OCI-LY7 (cell line): Measurements from ENCODE around the gene LAMC1. TPM values are rescaled to one million over a fixed set of nuclear protein-coding genes. Genes with fewer than 3 reads are reported as not detected.

Source experiments
- BruUV-seq: library from RNA; stranded (reverse); fragments of 400-500 nt; replicated peaks from 2 replicates; lab custom pipeline; 2021; lab: Mats Ljungman, UMichigan
- CTCF ChIA-PET: fragments of 300-600 bp; sonication (Branson Sonifier 250); formaldehyde crosslinking; loops from one replicate; lab custom pipeline; 2022; ENCODE audit warnings: antibody characterized with exemption; ENCODE audit not compliant: unreplicated experiment; lab: Charles Lee
- POLR2A ChIA-PET: fragments of 300-600 bp; sonication (Branson Sonifier 250); formaldehyde crosslinking; loops from one replicate; lab custom pipeline; 2022; ENCODE audit warnings: antibody characterized with exemption; lab: Charles Lee
- DNase-seq: peaks from one replicate; pipeline ENCODE4 v3.0.0-alpha.2; 2015; ENCODE audit warnings: low spot score
- H2AFZ ChIP-seq: fragments of 200-600 bp; sonication (generic), shearing (Covaris generic); 2 replicates; pipeline ENCODE4 v1.6.1; 2014; ENCODE audit warnings: mild to moderate bottlenecking, antibody characterized with exemption, low read length, moderate library complexity
- H3K27ac ChIP-seq: fragments of 200-600 bp; sonication (generic); 2 replicates; pipeline ENCODE4 v1.5.1; 2014; ENCODE audit warnings: mixed run types, low read depth, mild to moderate bottlenecking, moderate library complexity, low read length, inconsistent platforms; ENCODE audit not compliant: poor library complexity, severe bottlenecking
- H3K36me3 ChIP-seq: fragments of 200-600 bp; sonication (generic); 2 replicates; pipeline ENCODE4 v1.6.1; 2014; ENCODE audit warnings: mild to moderate bottlenecking, antibody characterized with exemption, low read length, moderate library complexity, mixed read lengths; ENCODE audit not compliant: insufficient read depth
- H3K4me1 ChIP-seq: fragments of 200-600 bp; sonication (generic); 2 replicates; pipeline ENCODE4 v1.5.1; 2014; ENCODE audit warnings: mild to moderate bottlenecking, low read length; ENCODE audit not compliant: insufficient read depth, poor library complexity, severe bottlenecking
- H3K4me2 ChIP-seq: fragments of 200-600 bp; sonication (generic); 2 replicates; pipeline ENCODE4 v1.6.1; 2014; ENCODE audit warnings: mild to moderate bottlenecking, low read length
- H3K4me3 ChIP-seq: fragments of 200-600 bp; sonication (generic); 2 replicates; pipeline ENCODE4 v1.5.1; 2014; ENCODE audit warnings: mild to moderate bottlenecking, low read depth, low read length; ENCODE audit not compliant: poor library complexity, severe bottlenecking
- H3K79me2 ChIP-seq: fragments of 200-600 bp; sonication (generic); 2 replicates; pipeline ENCODE4 v1.6.1; 2016; ENCODE audit warnings: low read depth, mild to moderate bottlenecking, low read length, moderate library complexity, mixed read lengths; ENCODE audit not compliant: insufficient read depth
- H3K9me2 ChIP-seq: fragments of 200-600 bp; sonication (generic); 2 replicates; pipeline ENCODE4 v1.6.1; 2016; ENCODE audit warnings: mild to moderate bottlenecking, low read length, mixed read lengths; ENCODE audit not compliant: insufficient read depth
- H3K9me3 ChIP-seq: fragments of 200-600 bp; sonication (generic); 2 replicates; pipeline ENCODE4 v1.6.1; 2014; ENCODE audit warnings: mild to moderate bottlenecking, mixed run types, low read length, mixed read lengths
- H4K20me1 ChIP-seq: fragments of 200-600 bp; sonication (generic); 2 replicates; pipeline ENCODE4 v1.6.1; 2014; ENCODE audit warnings: mild to moderate bottlenecking, antibody characterized with exemption, low read length, moderate library complexity, mixed read lengths; ENCODE audit not compliant: insufficient read depth
- CTCF ChIP-seq: fragments of 200-600 bp; sonication (generic); conservative IDR thresholded peaks from 2 replicates; pipeline ENCODE4 v1.5.1; 2014; ENCODE audit warnings: mild to moderate bottlenecking, antibody characterized with exemption, low read length, moderate library complexity, mixed read lengths
- EZH2phosphoT487 ChIP-seq: fragments of 200-600 bp; sonication (generic); IDR thresholded peaks from 2 replicates; pipeline ENCODE4 v1.6.1; 2018; ENCODE audit warnings: low read depth, borderline replicate concordance, mild to moderate bottlenecking, mixed run types, antibody characterized with exemption, low read length, moderate library complexity, mixed read lengths
- intact Hi-C: fragments of 100-400 bp; cut with micrococcal nuclease; formaldehyde crosslinking; loops from one replicate; pipeline ENCODE4 v1.10.0; 2022; ENCODE audit not compliant: unreplicated experiment
- total RNA-seq, 2 experiments: library from RNA; depleted of rRNA in 1 of 2; stranded (reverse); fragments of >200 nt in 1 of 2; shearing (Covaris generic) in 1 of 2; gene quantifications; 2 replicates each; pipeline ENCODE4 v1.2.3, GENCODE V29; 2014 to 2022

LAMC1 gene
- total RNA-seq, 2 experiments from 2014 or later: 24.2 to 42.1 TPM

- Histone ChIP-seq H3K9me2 (no peaks in the 10 kb centered on the region), H3K4me3 (peak overlapping the region; percentile 8), H2AFZ (no peak overlapping the region), H3K9me3 (no peaks in the 10 kb centered on the region), H3K4me1 (peaks cover 14% of the 10 kb centered on the region), H3K36me3 (peaks cover 18% of the 10 kb centered on the region), H4K20me1 (peaks cover 5% of the 10 kb centered on the region; the same call in 1 of the 2 replicates), H3K4me2 (peak overlapping the region; percentile 60), H3K27ac (no peak overlapping the region), H3K79me2 (no peaks in the 10 kb centered on the region)
- POLR2A ChIA-PET: interaction anchor here (1.1 kb wide), 1 partner anchor 12 kb away, joined by 3 read pairs; no protein-coding TSS in a partner anchor
- CTCF ChIA-PET: no interaction called here
- peak; percentile 60 for DNase-seq
- intact Hi-C loops: no loop called here
- no peak for TF ChIP-seq CTCF
- TF ChIP-seq EZH2phosphoT487: no peak
- no TSS peak for BruUV-seq
Measured at GRCh38 chr1:183101841-183102276, 78.6 kb downstream of the LAMC1 start.

GRCh38 chr1:183103147-183103546 is 79.9 kb downstream of the LAMC1 start:
- no peaks in the 10 kb centered on the region for H3K9me2 ChIP-seq
- H3K9me3 ChIP-seq: no peaks in the 10 kb centered on the region
- no peak overlapping the region for H3K4me3 ChIP-seq
- H3K27ac ChIP-seq: no peak overlapping the region
- intact Hi-C loops: no loop called here
- DNase-seq: no peak
- TF ChIP-seq CTCF (no peak), EZH2phosphoT487 (no peak)
- peaks cover 14% of the 10 kb centered on the region for H3K4me1 ChIP-seq
- H4K20me1 ChIP-seq: peaks cover 5% of the 10 kb centered on the region; the same call in 1 of the 2 replicates
- H2AFZ ChIP-seq: no peak overlapping the region
- no peaks in the 10 kb centered on the region for H3K79me2 ChIP-seq
- H3K4me2 ChIP-seq: no peak overlapping the region
- H3K36me3 ChIP-seq: peaks cover 21% of the 10 kb centered on the region
- CTCF ChIA-PET: interaction anchor here (0.6 kb wide), 1 partner anchor 9 kb away, joined by 3 read pairs; no protein-coding TSS in a partner anchor
- no TSS peak for BruUV-seq
- POLR2A ChIA-PET: interaction anchor here (0.7 to 1.6 kb wide), 4 partner anchors 9 to 175 kb away, joined by 3 to 4 read pairs (median 4); no protein-coding TSS in a partner anchor

- H3K36me3 ChIP-seq: peaks cover 24% of the 10 kb centered on the region
- no TSS peak for BruUV-seq
- H3K9me2 ChIP-seq: no peaks in the 10 kb centered on the region
- no peak overlapping the region for H3K4me2 ChIP-seq
- ChIA-PET CTCF (no interaction called here), POLR2A (interaction anchor here (0.7 to 1.6 kb wide), 4 partner anchors 9 to 176 kb away, joined by 3 to 4 read pairs (median 4); no protein-coding TSS in a partner anchor)
- H3K4me1 ChIP-seq: peaks cover 14% of the 10 kb centered on the region
- no peak overlapping the region for H3K4me3 ChIP-seq
- no peak for DNase-seq
- H2AFZ ChIP-seq: no peak overlapping the region
- TF ChIP-seq EZH2phosphoT487 (no peak), CTCF (no peak)
- H3K27ac ChIP-seq: no peak overlapping the region
- no peaks in the 10 kb centered on the region for H3K9me3 ChIP-seq
- H3K79me2 ChIP-seq: no peaks in the 10 kb centered on the region
- peaks cover 5% of the 10 kb centered on the region; the same call in 1 of the 2 replicates for H4K20me1 ChIP-seq
- intact Hi-C loops: no loop called here
Measured at GRCh38 chr1:183103577-183103976, 80.4 kb downstream of the LAMC1 start.
